ENCODE measurements around the gene SCAPER.
A peak's percentile ranks its signal among the peaks of the same experiment; 100 is the strongest.

SCAPER gene

GRCh38 chr15:76905013-76905839, at the start of gene SCAPER:
Gene SCAPER, minus strand, starts transcription at chr15:76905340. Its CDS starts 21,523 bp downstream, at chr15:76883817.
- peak; percentile 87 for DNase-seq

- no peak for DNase-seq
These were observed 49.6 kb upstream of the SCAPER start for GRCh38 chr15:76954744-76955143.

GRCh38 chr15:76953913-76954312, 48.8 kb upstream of the SCAPER start:
- no peak for DNase-seq

DNA sequence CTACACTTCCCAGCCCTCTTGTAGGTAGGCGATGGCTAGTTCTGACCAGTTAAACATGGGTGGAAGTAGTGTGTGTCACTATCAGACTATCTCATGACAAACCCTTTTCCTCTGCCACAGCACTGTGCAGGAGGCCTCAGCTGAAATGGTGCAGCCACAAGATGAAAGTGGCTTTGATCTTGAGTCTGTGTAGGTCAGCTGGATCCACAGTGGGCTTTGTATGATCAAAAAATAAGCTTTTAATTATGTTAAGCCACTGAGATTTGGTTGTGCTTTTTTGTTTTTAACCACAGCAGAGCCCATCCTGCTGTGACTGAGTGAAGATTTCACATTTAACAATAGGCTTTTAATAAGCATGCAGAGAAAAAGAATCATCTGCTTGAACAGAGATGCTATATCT, 46.1 kb upstream of the SCAPER start:
- no peak for DNase-seq

- no peak for DNase-seq
These were observed 42.3 kb upstream of the SCAPER start for GRCh38 chr15:76947454-76947853.

GRCh38 chr15:76945494-76946093, 40.5 kb upstream of the SCAPER start:
- no peak for DNase-seq

DNA sequence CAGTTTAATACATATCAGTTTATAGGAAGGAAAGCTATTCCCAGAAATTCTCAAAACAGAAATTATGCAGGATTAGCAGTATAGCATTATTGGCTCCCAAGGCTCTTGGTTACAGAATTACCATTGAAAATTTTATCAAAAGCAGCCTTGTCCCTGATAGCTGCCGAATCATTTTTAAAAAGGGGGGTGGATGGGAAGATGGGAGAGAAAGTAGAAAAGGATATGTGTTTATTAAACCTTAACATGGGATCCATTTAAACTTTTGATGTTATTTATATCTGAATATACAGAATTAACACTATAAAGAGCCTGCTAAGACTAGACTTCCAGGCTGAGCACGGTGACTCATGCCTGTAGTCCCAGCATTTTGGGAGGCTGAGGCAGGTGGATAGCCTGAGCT, 37.2 kb upstream of the SCAPER start:
- no peak for DNase-seq

DNA sequence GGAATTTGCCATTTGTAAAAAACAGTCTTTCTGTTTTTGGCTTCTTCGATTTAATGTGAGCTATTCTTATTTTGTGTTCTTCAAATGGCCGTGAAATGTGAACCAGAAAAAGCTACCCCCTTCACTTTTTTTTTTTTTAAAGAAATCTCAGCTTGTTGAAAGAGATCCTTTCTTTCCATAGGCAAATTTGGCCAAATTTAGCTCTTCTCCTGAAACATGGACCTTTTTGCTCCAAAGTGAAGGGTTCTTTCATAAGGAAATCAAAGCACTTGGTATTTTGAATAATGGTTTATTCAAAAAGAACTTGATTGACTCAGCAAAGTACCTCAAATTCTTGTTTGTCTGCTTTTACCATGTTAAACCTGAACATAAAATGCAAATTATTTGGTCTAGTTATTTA, 36.5 kb upstream of the SCAPER start:
- no peak for DNase-seq

GRCh38 chr15:76939715-76940114, 34.6 kb upstream of the SCAPER start:
- DNase-seq: no peak

DNA sequence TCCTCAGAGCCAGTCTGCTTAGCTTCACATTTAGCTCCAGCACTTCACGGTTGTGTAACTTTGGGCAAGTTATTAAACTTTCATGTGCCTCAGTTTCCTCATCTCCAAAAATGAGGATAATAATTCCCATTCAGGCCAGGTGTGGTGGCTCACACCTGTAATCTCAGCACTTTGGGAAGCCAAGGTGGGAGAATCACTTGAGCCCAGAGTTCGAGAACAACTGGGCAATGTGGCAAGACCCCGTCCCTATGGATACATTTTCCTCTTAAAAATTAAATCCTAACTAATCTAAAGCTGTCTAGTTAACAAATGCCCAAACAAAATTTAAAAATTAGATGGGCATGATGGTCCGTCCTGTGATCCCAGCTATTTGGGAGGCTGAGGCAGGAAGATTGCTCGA, 33.6 kb upstream of the SCAPER start:
- no peak for DNase-seq

- no peak for DNase-seq
These were observed 31.5 kb upstream of the SCAPER start for GRCh38 chr15:76936671-76937070.

- no peak for DNase-seq
These were observed 30.5 kb upstream of the SCAPER start for GRCh38 chr15:76935620-76936019.

GRCh38 chr15:76932135-76932966, 27.2 kb upstream of the SCAPER start:
- DNase-seq: no peak

- DNase-seq: peak; percentile 93
These were observed 26.4 kb upstream of the SCAPER start, which contains the start of gene RCN2 for GRCh38 chr15:76931397-76932134. Gene RCN2, plus strand, starts transcription at chr15:76931749. Its CDS starts 93 bp downstream, at chr15:76931842.

GRCh38 chr15:76930831-76931396, 25.8 kb upstream of the SCAPER start:
- DNase-seq: no peak

GRCh38 chr15:76929011-76929760, 24.0 kb upstream of the SCAPER start:
- no peak for DNase-seq

DNA sequence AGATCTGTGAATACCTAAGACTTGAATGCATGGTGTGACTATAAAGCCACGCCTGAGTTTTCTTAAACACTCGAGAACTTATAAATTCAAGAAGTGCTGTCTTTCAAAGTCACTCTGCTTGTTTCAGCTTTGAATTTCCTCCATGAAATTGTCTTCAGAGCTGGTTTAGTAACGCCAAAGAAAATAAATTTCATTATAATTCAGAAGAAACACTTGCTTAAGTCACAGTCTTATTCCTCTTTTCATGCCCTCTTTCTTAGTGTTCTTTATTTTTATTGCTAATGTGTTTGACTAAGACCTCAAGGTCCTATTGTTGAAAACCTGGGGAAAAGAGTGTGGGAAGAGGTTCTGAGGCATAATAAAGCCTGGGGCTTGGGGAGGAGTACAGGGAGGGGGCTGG, 23.1 kb upstream of the SCAPER start:
- no peak for DNase-seq

- no peak for DNase-seq
These were observed 11.2 kb upstream of the SCAPER start for GRCh38 chr15:76916369-76916768.

- no peak for DNase-seq
These were observed 8.6 kb upstream of the SCAPER start for GRCh38 chr15:76913737-76914136.

GRCh38 chr15:76912430-76912829, 7.3 kb upstream of the SCAPER start:
- DNase-seq: no peak

- DNase-seq: no peak
These were observed 715 bp upstream of the SCAPER start for GRCh38 chr15:76905855-76906254.
